Measurements from ENCODE around the gene ZFYVE16.
"Not testable (repeated sequence)": the region's sequence is repeated elsewhere in the genome, so short reads cannot be mapped to it uniquely, and the experiment has no call there.

Gene ZFYVE16

DNA sequence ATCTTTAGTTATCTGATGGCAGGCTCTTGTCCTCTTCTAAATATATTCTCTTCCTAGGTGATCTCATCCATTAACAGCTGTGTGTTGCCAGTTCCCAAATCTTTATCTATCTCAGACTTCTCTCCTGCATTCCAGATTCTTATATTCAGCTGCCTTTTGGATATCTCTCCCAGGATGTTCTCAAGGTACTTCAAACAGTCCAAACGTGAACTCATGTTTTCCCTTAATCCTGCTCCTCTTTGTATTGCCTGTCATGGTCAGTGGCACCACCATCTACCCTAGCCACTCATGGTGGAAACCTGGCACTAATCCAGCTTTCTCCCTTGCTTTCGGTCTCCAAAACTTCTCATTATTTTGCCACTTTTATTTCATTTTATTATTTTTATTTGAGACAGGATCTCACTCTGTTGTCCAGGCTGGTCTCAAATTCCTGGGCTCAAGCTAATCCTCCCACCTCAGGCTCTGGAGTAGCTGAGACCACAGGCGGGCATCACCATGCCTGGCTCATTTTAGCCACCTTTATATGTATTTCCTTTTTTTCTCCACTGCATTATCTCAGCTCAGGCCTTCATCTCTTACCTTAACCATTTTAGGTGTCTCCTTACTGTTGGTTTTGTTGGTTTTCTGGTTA lies 3.8 kb downstream of the ZFYVE16 start:
- no peak for DNase-seq

DNA sequence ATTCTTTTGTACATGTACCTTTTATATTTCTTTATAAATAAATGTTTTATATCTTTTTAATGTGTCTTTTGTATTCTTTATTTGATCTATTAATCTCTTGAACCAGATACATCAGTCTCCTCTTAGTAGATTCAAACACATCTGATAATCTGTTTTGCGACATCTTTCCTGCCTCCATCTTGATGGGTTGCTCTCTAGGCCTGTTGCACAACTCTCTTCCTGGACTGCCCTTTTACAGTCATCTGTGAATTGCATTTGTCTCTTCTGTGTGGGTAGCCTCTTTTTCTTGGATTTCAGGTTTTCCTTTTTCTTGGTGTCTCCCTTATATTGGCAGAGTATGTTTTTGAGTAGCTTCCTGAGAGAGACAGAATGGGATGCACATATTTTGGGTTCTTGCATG lies 6.2 kb downstream of the ZFYVE16 start:
- DNase-seq = no peak

DNA sequence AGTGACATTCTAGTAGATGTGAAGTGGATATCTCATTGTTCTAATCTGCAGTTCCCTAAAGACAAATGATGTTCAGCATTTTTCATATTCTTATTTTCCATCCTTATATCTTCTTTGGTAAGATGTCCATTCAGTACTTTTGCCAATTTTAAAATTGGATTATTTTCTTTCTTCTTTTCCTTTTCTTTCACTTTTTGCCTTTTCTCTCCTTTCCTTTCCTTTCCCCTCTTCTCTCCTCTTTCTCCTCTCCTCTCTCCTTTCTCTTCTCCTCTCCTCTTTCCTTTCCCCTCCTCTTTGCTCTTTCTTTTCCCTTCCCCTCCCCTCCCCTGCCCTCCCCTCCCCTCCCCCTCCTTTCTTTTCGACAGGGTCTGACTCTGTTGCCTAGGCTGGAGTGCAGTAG lies 10.1 kb downstream of the ZFYVE16 start:
- no peak for DNase-seq

DNA sequence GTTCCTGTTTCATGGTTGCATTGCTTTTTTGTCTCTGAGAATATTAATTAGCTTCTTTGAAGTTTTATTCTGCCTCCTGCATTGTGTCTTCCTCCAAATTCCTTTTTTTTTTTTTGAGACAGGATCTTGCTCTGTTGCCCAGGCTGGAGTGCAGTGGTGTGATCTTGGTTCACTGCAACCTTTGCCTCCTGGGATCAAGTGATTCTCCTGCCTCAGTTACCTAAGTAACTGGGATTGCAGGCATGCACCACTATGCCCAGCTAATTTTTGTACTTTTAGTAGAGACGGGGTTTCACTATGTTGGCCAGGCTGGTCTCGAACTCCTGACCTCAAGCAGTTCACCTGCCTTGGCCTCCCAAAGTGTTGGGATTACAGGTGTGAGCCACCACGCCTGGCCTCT lies 16.5 kb downstream of the ZFYVE16 start:
- DNase-seq = not testable (repeated sequence)

DNA sequence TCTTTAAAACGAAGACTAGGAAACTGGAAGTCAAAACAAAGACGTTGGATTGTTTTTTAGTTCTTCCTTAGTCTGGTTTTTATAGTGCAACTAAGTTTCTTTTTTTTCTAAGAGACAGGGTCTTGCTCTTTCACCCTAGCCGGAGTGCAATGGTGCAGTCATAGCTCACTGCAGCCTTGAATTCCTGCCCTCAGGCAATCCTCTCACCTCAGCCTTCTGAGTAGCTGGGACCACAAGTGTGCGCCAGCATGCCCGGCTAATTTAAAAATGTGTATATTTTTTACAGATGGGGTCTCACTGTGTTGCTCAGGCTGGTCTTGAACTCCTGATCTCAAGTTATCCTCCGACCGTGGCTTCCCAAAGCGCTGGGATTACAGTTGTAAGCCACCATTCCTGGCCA lies 27.6 kb downstream of the ZFYVE16 start:
- DNase-seq = no peak

DNA sequence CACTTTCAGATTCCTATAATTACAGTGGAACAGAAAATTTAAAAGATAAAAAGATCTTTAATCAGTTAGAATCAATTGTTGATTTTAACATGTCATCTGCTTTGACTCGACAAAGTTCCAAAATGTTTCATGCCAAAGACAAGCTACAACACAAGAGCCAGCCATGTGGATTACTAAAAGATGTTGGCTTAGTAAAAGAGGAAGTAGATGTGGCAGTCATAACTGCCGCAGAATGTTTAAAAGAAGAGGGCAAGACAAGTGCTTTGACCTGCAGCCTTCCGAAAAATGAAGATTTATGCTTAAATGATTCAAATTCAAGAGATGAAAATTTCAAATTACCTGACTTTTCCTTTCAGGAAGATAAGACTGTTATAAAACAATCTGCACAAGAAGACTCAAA lies 29.5 kb downstream of the ZFYVE16 start:
- DNase-seq = no peak

DNA sequence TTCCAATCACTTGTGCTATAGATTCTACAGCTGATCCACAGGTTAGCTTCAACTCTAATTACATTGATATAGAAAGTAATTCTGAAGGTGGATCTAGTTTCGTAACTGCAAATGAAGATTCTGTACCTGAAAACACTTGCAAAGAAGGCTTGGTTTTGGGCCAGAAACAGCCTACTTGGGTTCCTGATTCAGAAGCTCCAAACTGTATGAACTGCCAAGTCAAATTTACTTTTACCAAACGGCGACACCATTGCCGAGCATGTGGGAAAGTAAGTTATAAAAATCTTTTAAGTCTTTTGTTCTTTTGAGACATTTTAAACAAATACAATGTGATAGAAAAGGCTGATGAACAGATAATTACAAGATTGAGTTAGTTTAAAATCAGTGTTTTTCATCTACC lies 30.9 kb downstream of the ZFYVE16 start:
- DNase-seq = no peak

DNA sequence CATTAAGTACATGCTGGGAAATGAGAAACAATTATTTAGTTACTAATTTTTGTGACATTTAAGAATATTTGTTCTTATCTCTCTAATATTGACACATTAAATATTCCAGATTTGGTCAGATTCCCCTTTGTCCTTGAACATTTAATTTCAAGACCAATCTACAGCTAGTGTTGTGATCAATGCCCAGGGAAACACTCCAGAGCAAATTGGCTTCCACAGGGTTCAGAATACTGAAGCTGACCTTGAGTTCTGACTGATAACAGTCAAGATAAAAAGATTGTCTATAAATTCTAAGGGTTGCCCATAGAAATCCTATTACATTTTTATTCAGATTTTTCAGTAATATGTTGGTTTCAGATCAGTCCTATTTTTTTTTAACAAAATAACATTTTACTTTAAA lies 31.3 kb downstream of the ZFYVE16 start:
- no peak for DNase-seq

DNA sequence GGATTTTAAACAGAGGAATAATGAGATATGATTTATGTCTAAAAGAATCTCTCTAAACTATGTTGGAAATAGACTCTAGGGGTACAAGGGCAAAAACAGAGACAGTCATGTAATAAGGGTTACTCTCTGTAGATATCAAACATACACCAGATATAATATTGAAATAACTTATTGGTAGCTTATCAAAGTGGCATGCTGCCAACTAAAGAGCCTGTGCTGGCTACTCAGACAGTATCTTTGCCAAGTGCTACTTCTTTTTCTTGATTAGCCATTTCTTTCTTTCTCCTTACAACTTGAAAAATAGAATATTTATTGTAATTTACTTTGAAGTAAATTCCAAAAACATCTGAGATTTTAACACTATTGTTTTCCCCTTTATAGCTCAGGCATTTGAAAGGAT lies 34.9 kb downstream of the ZFYVE16 start:
- no peak for DNase-seq

DNA sequence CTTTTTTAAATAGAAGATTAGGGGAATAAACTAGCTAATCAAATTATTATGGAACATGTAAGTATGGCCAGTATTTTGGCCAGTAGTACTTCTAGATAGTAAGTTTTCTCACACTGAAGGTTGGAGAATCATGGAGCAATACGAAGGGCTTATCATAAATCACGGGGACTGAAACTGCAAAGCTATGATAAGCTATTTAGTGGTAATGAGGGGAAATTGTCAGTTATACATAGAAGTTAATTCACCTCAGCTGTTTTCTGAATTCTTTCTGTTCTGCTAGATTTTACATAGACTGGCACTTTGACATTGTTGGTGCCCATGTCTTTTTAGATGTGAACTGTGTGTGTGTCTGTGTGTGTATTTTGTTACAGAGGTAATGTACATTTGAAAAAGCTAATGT lies 45.5 kb downstream of the ZFYVE16 start:
- no peak for DNase-seq

DNA sequence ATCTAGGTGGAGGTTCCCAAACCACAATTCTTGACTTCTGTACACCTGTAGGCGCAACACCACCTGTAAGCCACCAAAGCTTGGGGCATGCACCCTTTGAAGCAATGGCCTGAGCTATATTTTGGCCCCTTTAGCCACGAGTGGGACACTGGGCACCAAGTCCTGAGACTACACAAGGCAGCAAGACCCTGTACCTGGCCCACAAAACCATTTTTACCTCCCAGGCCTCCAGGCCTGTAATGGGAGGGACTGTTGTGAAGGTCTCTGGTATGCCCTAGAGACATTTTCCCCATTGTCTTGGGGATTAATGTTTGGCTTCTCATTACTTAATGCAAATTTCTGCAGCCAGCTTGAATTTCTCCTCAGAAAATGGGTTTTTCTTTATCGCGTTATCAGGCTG lies 55.4 kb downstream of the ZFYVE16 start:
- DNase-seq = no peak

DNA sequence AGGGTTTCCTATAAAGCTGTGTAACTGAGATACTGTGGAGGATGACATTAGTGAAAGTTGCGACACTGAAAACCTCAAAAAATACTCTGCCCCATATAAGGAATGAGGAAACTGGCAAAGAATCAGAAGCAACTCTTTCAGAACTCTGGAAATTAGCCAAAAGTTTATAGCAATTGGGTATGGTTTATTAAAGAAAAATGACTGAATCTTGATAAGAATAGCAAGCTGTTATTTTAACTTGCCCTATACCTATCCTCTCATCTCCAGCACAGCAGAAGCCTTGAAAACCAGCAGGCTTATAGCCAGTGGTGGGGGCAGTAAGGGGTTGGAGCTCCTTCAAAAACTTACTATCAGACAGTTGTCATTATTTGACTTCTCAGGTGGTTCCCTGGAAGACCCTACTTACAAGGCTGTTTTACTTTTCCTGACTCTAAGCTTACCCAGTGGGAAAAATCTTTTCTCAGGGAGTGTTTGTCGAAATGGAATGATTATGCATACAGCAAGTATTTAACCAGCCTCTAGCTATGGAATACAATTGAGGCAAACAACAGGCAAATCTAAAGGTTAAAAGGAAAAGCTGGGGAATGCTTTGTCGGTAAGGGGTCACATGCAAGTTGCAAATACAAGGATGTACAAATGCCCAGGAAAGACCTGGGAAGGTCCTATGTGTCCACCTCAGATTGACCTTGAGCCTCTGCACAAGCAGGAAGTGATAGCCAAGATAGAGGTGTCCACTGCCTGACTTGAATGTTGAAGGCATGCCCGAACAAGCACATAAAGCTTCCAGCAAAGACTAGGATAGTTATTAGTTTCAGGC lies 59.0 kb downstream of the ZFYVE16 start:
- no peak for DNase-seq

DNA sequence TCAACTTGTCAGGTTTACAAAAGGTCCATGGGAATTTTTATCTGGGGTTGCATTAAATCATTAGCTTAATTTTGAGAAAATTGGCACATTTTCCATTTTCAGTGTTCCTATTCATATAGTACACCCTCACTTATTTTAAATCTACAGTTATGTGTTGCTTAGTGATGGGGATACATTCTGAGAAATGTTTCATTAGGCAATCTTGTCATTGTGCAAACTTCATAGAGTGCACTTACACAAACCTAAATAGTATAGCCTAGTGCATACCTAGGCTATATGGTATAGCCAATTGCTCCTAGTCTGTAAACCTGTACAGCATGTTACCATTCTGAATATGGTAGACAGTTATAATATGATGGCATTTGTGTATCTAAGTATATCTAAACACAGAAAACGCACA lies 60.3 kb downstream of the ZFYVE16 start:
- no peak for DNase-seq

DNA sequence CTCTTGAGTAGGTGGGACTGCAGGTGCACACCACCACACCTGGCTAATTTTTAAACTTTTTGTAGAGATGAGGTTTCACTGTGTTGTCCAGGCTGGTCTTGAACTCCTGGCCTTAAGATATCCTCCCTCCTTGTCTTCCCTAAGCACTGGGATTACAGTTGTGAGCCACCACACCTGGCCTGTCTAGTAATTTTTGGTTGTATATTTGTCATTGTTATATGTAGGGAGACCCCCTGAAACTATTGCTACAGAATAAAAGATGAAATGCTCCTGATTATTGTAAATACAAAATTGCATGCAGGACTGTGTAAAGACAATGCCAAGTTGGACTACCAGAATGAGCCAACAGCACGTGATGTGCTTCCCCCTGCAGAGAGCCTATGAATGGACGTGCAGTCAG lies 62.8 kb downstream of the ZFYVE16 start:
- DNase-seq = not testable (repeated sequence)

DNA sequence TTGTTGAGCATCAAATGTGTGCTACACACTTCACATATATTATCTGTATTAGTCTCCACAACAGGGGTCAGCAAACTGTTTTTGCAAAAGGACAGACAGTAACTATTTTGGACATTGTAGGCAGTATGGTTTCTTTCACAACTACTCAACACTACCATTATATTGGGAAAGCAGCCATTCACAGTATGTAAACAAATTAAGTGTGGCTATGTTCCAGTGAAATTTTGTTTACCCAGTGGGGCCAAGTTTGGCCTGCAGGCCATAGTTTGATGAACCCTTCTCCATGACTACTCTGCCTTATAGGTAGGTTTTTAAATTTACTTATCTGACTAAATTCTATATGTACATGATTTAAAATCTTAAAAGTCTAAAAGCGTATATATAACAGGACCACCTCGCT lies 67.1 kb downstream of the ZFYVE16 start:
- DNase-seq = no peak

DNA sequence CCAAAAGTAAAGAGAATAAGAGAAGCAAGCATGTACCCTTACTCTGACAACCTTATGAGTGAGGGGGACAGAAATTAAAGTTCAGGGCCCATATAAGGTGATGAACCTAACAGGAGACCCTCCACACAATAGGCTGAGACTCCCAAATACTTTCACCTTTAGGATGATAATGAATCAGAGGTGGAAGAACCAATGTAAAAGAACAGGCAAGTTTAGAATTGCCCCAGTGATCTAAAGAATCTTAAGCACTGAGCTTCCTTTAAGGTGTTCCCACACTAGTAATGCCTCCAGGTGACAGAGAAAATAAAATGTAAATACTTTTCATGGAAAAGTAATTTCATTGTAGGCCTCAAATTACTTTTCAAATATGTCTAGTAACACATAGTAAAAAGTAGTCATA lies 71.8 kb downstream of the ZFYVE16 start:
- no peak for DNase-seq

DNA sequence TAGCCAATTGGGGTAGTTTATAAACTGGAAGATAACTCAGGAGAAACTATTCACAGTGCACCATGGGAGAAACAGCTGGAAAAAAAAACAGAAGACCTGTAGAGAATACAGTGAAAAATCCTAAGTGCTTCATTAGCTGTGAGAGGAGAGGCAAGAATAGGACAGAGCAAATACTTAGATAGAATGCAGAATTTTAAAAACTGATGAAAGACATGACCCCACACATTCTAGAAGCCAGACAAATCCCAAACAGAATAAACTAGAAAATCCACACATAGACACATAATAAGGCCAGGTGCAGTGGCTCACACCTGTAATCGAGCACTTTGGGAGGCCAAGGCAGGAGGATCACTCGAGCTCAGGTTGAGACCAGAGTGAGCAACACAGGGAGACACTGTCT lies 72.5 kb downstream of the ZFYVE16 start:
- no peak for DNase-seq

DNA sequence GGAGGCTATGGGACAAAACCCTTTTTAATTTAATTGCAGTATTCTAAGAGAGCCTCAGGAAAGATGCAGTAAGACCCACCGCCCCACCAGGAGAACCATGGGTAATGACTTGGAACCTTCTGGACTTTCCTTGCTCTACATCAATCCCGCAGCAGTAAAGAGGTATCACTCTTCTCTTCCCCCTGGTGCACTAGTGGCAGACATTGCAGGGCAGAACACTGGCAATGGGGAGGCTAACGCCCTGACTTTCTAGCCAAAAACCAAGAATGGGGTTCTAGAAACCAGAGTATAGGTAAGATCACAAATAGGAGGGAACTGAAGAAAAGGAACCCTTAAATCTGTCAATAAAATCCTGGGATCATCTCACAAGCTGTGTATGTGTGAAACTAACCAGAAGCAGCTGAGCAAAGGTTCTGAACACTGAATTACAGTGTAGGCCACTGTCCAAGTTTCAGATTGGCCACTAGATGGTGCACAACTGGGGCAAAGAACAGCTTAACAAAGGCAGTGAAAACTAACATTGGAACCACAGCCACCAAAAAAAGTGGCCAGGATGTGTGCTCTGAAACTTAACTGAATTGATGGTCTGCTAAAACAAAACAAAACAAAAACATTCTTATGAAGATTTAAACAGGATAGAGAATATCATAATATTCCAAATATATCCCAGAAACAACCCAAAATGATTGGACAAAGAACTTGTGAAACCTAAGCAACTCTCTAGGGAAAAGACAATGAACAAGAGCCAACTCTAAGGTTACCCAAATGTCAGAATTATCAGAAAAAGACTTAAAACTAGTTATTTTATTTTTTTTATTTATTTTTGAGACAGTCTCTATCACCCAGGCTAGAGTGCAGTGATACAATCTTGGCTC lies 73.4 kb downstream of the ZFYVE16 start:
- DNase-seq = peak in 1 of 4 experiments; percentile 5

DNA sequence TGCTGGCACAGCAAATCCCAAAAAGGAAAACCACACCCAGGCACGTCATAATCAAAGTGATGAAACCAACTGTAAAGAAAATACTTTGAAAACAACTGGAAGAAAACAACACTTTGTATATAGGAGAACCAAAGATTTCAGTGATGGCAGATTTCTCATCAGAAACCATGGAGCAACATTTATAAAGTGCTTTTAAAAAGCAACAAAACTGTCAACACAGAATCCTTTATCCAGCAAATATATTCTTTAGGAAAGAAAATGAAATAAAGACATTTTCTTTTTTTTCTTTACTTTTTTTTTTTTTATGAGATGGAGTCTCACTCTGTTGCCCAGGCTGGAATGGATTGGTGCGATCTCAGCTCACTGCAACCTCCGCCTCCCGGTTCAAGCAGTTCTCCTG lies 74.7 kb downstream of the ZFYVE16 start:
- DNase-seq = no peak

DNA sequence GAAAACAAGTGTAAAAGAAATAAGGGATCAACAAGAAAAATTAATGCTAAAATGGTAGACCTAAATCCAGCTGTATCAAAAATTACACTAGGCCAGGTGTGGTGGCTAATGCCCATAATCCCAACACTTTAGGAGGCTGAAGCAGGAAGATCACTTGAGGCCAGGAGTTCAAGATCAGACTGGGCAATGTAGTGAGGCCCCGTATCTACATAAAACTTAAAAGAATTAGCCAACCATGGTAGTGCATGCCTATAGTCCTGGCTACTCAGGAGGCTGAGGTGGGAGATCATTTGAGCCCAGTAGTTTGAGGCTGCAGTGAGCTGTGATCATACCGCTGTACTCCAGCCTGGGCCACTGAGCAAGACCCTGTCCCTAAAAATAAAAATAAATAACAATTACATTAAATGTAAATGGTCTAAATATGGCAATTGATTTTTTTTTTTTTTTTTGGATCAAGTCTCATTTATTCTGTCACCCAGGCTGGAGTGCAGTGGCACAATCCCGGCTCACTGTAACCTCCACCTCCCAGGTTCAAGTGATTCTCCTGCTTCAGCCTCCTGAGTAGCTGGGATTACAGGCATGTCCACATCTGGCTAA lies 75.9 kb downstream of the ZFYVE16 start:
- no peak for DNase-seq

DNA sequence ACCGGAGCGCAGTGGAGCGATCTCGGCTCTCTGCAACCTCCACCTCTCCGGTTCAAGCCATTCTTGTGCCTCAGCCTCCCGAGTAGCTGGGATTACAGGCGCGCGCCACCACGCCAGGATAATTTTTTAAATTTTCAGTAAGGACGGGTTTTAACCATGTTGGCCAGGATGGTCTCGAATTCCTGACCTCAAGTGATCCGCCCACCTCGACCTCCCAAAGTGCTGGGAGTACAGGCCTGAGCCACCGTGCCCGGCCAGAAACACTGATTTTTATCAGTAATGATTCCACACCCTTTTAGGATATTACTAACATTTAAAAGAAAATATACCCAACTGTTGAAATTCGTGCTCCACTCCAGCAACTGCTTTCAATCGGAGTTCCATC lies 79.6 kb downstream of the ZFYVE16 start:
- DNase-seq = no peak

DNA sequence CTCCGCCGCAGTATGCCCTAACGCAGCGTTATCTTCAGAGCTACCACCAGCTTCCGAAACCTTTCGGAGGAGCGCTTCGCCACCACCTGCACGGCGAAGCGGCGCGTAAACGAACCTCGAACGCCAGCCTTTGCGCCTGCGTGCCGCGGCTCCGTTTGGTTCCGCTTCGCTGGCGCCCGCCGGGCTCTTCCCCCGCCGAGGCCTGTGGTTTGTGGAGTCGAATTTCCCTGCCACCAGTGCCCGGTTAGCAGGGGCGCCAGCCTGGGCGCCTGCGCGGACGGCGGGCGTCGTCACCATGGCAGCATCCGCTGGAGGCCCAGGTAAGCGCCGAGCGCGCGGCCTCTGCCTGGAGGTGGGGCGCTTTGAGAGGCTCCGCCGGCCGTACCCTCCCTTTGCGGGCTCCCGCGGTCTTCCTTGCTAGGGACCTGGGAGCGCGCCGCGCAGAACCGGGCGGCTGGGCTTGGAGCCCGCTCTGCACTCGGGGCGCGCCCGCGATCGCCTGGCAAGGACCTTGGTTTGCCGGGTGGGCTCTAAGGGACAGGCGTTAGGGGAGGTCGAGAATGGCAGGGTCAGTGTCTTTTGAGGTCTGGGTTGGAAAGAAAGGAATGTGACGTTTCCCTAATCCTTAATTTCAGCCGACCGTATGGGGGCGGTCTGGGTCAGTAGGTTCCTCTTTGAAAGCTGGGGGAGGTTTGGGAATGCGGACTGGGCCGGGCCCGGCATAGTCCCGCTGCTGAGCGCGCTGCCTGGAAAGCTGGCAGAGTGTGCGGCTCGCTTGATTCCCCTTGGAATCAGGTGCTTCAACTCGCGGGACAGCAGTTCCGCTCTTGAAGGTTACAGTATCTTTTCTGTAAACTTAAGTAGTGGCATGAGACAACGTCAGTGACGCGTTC lies 80.2 kb downstream of the ZFYVE16 start, which contains the start of gene FAM151B:
Gene FAM151B, plus strand, starts transcription at position 272 of the 893 bp plus-strand sequence. Its CDS starts 24 bp downstream, at position 296.
- DNase-seq = peak; percentile 33 to 67 (median 48)
